Thyroid gland (tissue), 4 donors: Measurements from ENCODE around the gene KCNAB1. TPM values are rescaled to one million over a fixed set of nuclear protein-coding genes. Genes with fewer than 3 reads are reported as not detected.

ENCODE experiments used
- DNase-seq, 2 donors: peaks; one replicate each; pipeline ENCODE4 v3.0.0-alpha.2; 2019
- H3K27ac ChIP-seq, 3 donors: fragments of 200-600 bp; sonication (generic); 1 replicate in 2 of 3; 2 replicates in 1 of 3; pipeline ENCODE4 v1.5.1; 2016 to 2019; ENCODE audit warnings: mild to moderate bottlenecking in 1 of 3, moderate library complexity in 1 of 3
- H3K27me3 ChIP-seq: fragments of 200-600 bp; sonication (generic); one replicate; pipeline ENCODE4 v1.5.1; 2019
- H3K36me3 ChIP-seq, 2 donors: fragments of 200-600 bp; sonication (generic); one replicate each; pipeline ENCODE4 v1.5.1; 2016 to 2019
- H3K4me1 ChIP-seq, 2 donors: fragments of 200-600 bp; sonication (generic); one replicate each; pipeline ENCODE4 v1.5.1; 2017 to 2019
- H3K4me3 ChIP-seq, 3 donors: fragments of 200-600 bp; sonication (generic); replicated peaks in 1 of 3; 1 replicate in 2 of 3; 2 replicates in 1 of 3; pipeline ENCODE4 v1.5.1; 2016; ENCODE audit warnings: mild to moderate bottlenecking in 1 of 3
- H3K9me3 ChIP-seq: fragments of 200-600 bp; sonication (generic); one replicate; pipeline ENCODE4 v1.5.1; 2017
- CTCF ChIP-seq, 6 experiments: fragments of 200-600 bp in 3 of 6; fragments of 450-650 bp in 3 of 6; sonication (generic) in 3 of 6; IDR thresholded peaks; one replicate each; pipeline ENCODE4 v1.5.1; 2016 to 2019; ENCODE audit warnings: antibody characterized with exemption in 6 of 6, mild to moderate bottlenecking in 2 of 6, inconsistent platforms in 1 of 6, moderate library complexity in 1 of 6
- POLR2A ChIP-seq, 2 donors: fragments of 450-650 bp; IDR thresholded peaks; one replicate each; pipeline ENCODE4 v1.6.1; 2017; ENCODE audit warnings: antibody characterized with exemption in 2 of 2, mild to moderate bottlenecking in 2 of 2, moderate library complexity in 1 of 2
- WGBS, 2 donors: methylation state at CpG; one replicate each; pipeline ENCODE4 v1.1.5; 2017; 5-methylcytosine and 5-hydroxymethylcytosine counted together
- intact Hi-C: fragments of 100-400 bp; cut with DNase I; formaldehyde crosslinking; loops from one replicate; pipeline ENCODE4 v1.15.1; 2023
- total RNA-seq, 4 donors: library from RNA; depleted of rRNA; stranded (reverse); fragments of >200 nt; gene quantifications; one replicate each; pipeline ENCODE4 v1.2.3, GENCODE V29; 2016

Gene KCNAB1
- total RNA-seq, 4 donors from 2014 or later = 19.3 to 26.1 (median 22.9) TPM

GRCh38 chr3:156577736-156578135, 457.4 kb downstream of the KCNAB1 start:
- Histone ChIP-seq H3K27me3 (no peaks in the 10 kb centered on the region), H3K4me3 (no peak overlapping the region)
- no peak for TF ChIP-seq CTCF (IDR thresholded peaks at IDR 0.05)
- TF ChIP-seq POLR2A (IDR thresholded peaks at IDR 0.05) = no peak

GRCh38 chr3:156579427-156579851, 459.1 kb downstream of the KCNAB1 start:
- no peak overlapping the region for H3K4me3 ChIP-seq
- no peaks in the 10 kb centered on the region for H3K27me3 ChIP-seq
- no peak for DNase-seq
- 64 to 77% methylated on average over 2 of the region's 2 CpGs for WGBS, 2 donors
- no peaks in the 10 kb centered on the region for H3K9me3 ChIP-seq
- intact Hi-C loops = no loop called here
- no peaks in the 10 kb centered on the region for H3K36me3 ChIP-seq
- H3K27ac ChIP-seq = no peak overlapping the region
- no peaks in the 10 kb centered on the region for H3K4me1 ChIP-seq
- no peak for TF ChIP-seq CTCF (IDR thresholded peaks at IDR 0.05)
- TF ChIP-seq POLR2A (IDR thresholded peaks at IDR 0.05) = no peak

More at GRCh38 chr3:156577736-156578135, 457.4 kb downstream of the KCNAB1 start:
- H3K36me3 ChIP-seq = no peaks in the 10 kb centered on the region
- intact Hi-C loops = no loop called here
- no peak for DNase-seq
- no peaks in the 10 kb centered on the region for H3K4me1 ChIP-seq
- H3K9me3 ChIP-seq = no peaks in the 10 kb centered on the region
- no peak overlapping the region for H3K27ac ChIP-seq

- no peak for DNase-seq
- Histone ChIP-seq H3K9me3 (no peaks in the 10 kb centered on the region), H3K36me3 (no peaks in the 10 kb centered on the region), H3K4me3 (no peak overlapping the region), H3K27me3 (no peaks in the 10 kb centered on the region), H3K27ac (no peak overlapping the region), H3K4me1 (no peaks in the 10 kb centered on the region)
- intact Hi-C loops = no loop called here
- TF ChIP-seq POLR2A (IDR thresholded peaks at IDR 0.05) (no peak), CTCF (IDR thresholded peaks at IDR 0.05) (no peak)
- WGBS, 2 donors = 95 to 96% methylated on average over 4 of the region's 4 CpGs
Measured at GRCh38 chr3:156581033-156581432, 460.7 kb downstream of the KCNAB1 start.

- Histone ChIP-seq H3K4me1 (no peaks in the 10 kb centered on the region), H3K27me3 (no peaks in the 10 kb centered on the region), H3K9me3 (no peaks in the 10 kb centered on the region), H3K36me3 (no peaks in the 10 kb centered on the region), H3K27ac (no peak overlapping the region), H3K4me3 (no peak overlapping the region)
- no peak for DNase-seq
- TF ChIP-seq CTCF (IDR thresholded peaks at IDR 0.05) = no peak
- TF ChIP-seq POLR2A (IDR thresholded peaks at IDR 0.05) = no peak
- intact Hi-C loops = no loop called here
Measured at GRCh38 chr3:156581954-156582353, 461.6 kb downstream of the KCNAB1 start.

- no peaks in the 10 kb centered on the region for H3K36me3 ChIP-seq
- no peaks in the 10 kb centered on the region for H3K27me3 ChIP-seq
- H3K4me1 ChIP-seq = no peaks in the 10 kb centered on the region
- H3K9me3 ChIP-seq = no peaks in the 10 kb centered on the region
- intact Hi-C loops = no loop called here
- 82 to 86% methylated on average over 3 to 4 of the region's 4 CpGs for WGBS, 2 donors
- H3K27ac ChIP-seq = no peak overlapping the region
- TF ChIP-seq CTCF (IDR thresholded peaks at IDR 0.05) (no peak), POLR2A (IDR thresholded peaks at IDR 0.05) (no peak)
- no peak for DNase-seq
- H3K4me3 ChIP-seq = no peak overlapping the region
Measured at GRCh38 chr3:156582532-156583183, 462.3 kb downstream of the KCNAB1 start.
